AG04449 (cell line): ENCODE data around the gene H1-8.

ENCODE experiments used
- CTCF ChIA-PET: fragments of 350-600 bp; formaldehyde crosslinking; extraction: SDS; loops from one replicate; lab custom pipeline; 2021; ENCODE audit warnings: antibody characterized with exemption; lab: Yijun Ruan, JAX
- POLR2A ChIA-PET: fragments of 400-600, 350-600 bp; formaldehyde crosslinking; extraction: SDS; loops from one replicate; lab custom pipeline; 2020; ENCODE audit warnings: antibody characterized with exemption, inconsistent platforms; lab: Yijun Ruan, JAX
- DNase-seq: peaks from one replicate; pipeline ENCODE4 v3.0.0-alpha.2; 2010; ENCODE audit warnings: low read depth, low spot score
- H3K4me3 ChIP-seq: 2 replicates; pipeline ENCODE4 v1.5.1; 2011; ENCODE audit warnings: low read depth, mild to moderate bottlenecking, control low read depth, low read length
- CTCF ChIP-seq: IDR thresholded peaks from one replicate; pipeline ENCODE4 v1.5.1; 2011; ENCODE audit warnings: mild to moderate bottlenecking, moderate library complexity, low read length, control low read depth, inconsistent platforms; ENCODE audit not compliant: insufficient read depth; ENCODE audit errors: missing control alignments

The H1-8 gene

GRCh38 chr3:129583289-129583688 lies 40.3 kb downstream of the H1-8 start:
- no peak overlapping the region for H3K4me3 ChIP-seq
- POLR2A ChIA-PET, result no interaction called here
- no peak for TF ChIP-seq CTCF
- DNase-seq, result no peak
- CTCF ChIA-PET, result no interaction called here

- no peak overlapping the region for H3K4me3 ChIP-seq
- DNase-seq, result no peak
- POLR2A ChIA-PET, result no interaction called here
- CTCF ChIA-PET, result no interaction called here
- TF ChIP-seq CTCF, result no peak
Measured at GRCh38 chr3:129584631-129585030, 41.7 kb downstream of the H1-8 start.

- no peak for TF ChIP-seq CTCF
- H3K4me3 ChIP-seq, result no peak overlapping the region
- CTCF ChIA-PET, result interaction anchor here (1.5 kb wide), 1 partner anchor 239 kb away, joined by 4 read pairs; no protein-coding TSS in a partner anchor
- POLR2A ChIA-PET, result interaction anchor here (0.8 to 1.0 kb wide), 2 partner anchors 10 to 146 kb away, joined by 3 to 4 read pairs; partner anchors contain the start of genes IFT122 and MBD4
- DNase-seq, result no peak
Measured at GRCh38 chr3:129585949-129586657, 43.1 kb downstream of the H1-8 start.

- no peak for TF ChIP-seq CTCF
- no peak overlapping the region for H3K4me3 ChIP-seq
- POLR2A ChIA-PET, result interaction anchor here (0.8 to 1.0 kb wide), 2 partner anchors 9 to 147 kb away, joined by 3 to 4 read pairs; partner anchors contain the start of genes IFT122 and MBD4
- no peak for DNase-seq
- CTCF ChIA-PET, result interaction anchor here (0.9 to 1.5 kb wide), 2 partner anchors 41 to 238 kb away, joined by 3 to 4 read pairs; no protein-coding TSS in a partner anchor
Measured at GRCh38 chr3:129586746-129587430, 43.9 kb downstream of the H1-8 start.

GRCh38 chr3:129587566-129588210 lies 44.7 kb downstream of the H1-8 start:
- no peak for TF ChIP-seq CTCF
- CTCF ChIA-PET, result interaction anchor here (0.9 to 1.5 kb wide), 2 partner anchors 40 to 238 kb away, joined by 3 to 4 read pairs; no protein-coding TSS in a partner anchor

More at GRCh38 chr3:129587566-129588210, 44.7 kb downstream of the H1-8 start:
- POLR2A ChIA-PET, result no interaction called here
- DNase-seq, result no peak
- no peak overlapping the region for H3K4me3 ChIP-seq
